ENCODE measurements around the gene TMEM126A. TPM values are rescaled to one million over a fixed set of nuclear protein-coding genes. Genes with fewer than 3 reads are reported as not detected.

The TMEM126A gene
- total and polyA plus RNA-seq, 7 donors, result 32.4 to 107 (median 51.5) TPM

DNA sequence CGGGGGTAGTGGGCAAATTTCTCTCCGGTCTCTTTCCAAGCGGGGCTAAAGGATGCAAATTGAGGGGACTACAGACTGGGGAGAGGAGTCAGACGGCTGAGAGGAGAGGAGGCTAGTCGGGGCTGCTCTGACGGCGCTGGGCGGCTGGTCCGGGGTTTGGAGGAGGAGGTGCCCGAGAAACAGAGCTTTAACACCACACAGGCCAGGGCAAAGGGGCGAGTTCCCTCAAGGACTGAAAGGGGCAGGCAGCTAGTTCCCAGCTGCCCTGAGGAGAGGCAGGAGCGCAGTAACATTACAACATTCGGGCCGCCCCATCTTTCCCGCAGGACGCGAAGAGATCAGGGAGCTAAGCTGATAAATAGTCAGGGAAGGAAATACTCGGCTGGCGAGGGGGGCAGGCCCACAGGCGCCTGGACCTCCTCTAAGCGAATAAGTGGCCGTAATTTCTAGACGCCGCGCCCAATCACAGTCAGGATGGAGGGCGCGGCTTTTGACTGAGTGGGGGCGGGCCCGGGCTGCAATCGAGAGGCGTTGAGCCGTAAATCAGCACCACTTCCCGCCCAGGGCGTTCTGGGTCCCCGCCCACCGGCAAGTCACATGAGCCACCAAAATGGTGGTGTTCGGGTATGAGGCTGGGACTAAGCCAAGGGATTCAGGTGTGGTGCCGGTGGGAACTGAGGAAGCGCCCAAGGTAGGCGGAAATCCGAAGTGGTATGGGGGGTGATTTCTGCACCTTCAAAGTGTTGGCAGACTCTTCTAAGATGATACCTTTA is 19.6 kb upstream of the TMEM126A start, which contains the start of gene TMEM126B:
Gene TMEM126B, plus strand, starts transcription at position 596 of the 773 bp plus-strand sequence. Its CDS starts 15 bp downstream, at position 611.
- ATAC-seq (peak; percentile 97 to 99 (median 98)), DNase-seq (peak; percentile 98 to 99)
- Histone ChIP-seq H3K36me3 (ENCODE audit: insufficient read depth in 1 of 2, low read depth in 1 of 2) (peaks cover 0 to 24% of the 10 kb centered on the region in 2 donors), H3K27ac (peak within 1 kb of the TSS; percentile 86), H3K4me1 (peaks cover 28% of the 10 kb centered on the region), H3K4me3 (peak within 1 kb of the TSS; percentile 89), H3K9me3 (no peaks in the 10 kb centered on the region), H3K27me3 (ENCODE audit: insufficient read depth in 3 of 3, low read length in 2 of 3) (no peaks in the 10 kb centered on the region)
- TF ChIP-seq CTCF (IDR thresholded peaks at IDR 0.05), result no peak
- 0 to 1% (median 0%) methylated on average over 40 to 41 of the region's 41 CpGs for WGBS, 3 donors
- intact Hi-C loops (cut with DNase I), result loop anchor here (1.0 to 5.0 kb wide), 2 partner anchors 34 to 36 kb away; no protein-coding TSS in a partner anchor

GRCh38 chr11:85628771-85629341 is 18.9 kb upstream of the TMEM126A start:
- H3K27me3 ChIP-seq (ENCODE audit: insufficient read depth in 3 of 3, low read length in 2 of 3), result no peaks in the 10 kb centered on the region
- ATAC-seq (peak in 3 of 4 donors; percentile 5 to 22 (median 10)), DNase-seq (no peak)
- intact Hi-C loops (cut with DNase I), result loop anchor here (1.0 to 5.0 kb wide), 2 partner anchors 33 to 35 kb away; no protein-coding TSS in a partner anchor
- peaks cover 28% of the 10 kb centered on the region for H3K4me1 ChIP-seq
- peaks cover 0 to 24% of the 10 kb centered on the region in 2 donors for H3K36me3 ChIP-seq (ENCODE audit: insufficient read depth in 1 of 2, low read depth in 1 of 2)
- 0 to 2% (median 2%) methylated on average over 13 of the region's 13 CpGs for WGBS, 3 donors
- H3K4me3 ChIP-seq, result peak overlapping the region; percentile 89
- no peaks in the 10 kb centered on the region for H3K9me3 ChIP-seq
- peak overlapping the region; percentile 86 for H3K27ac ChIP-seq
- no peak for TF ChIP-seq CTCF (IDR thresholded peaks at IDR 0.05)

DNA sequence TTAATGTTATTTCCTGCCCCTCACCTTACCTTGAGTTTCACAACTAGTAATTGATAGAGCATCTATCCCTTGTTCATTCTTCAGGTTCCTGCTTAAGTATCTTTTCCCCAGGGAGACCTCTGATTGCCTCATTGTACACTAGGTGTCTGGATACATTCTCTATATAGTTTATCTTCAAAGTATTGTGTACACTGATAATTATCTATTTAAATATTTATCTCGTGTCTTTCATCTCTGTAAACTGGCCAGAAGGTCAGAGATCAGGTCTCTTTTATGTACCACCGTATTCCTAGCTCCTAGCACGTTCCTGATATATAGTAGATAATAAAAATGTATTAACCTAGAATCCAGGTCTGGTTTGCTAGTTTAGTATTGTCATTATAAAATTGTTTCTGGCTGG is 13.0 kb upstream of the TMEM126A start:
- no peaks in the 10 kb centered on the region for H3K27me3 ChIP-seq (ENCODE audit: insufficient read depth in 3 of 3, low read length in 2 of 3)
- H3K4me3 ChIP-seq, result no peak overlapping the region
- H3K4me1 ChIP-seq, result peaks cover 6% of the 10 kb centered on the region
- no peaks in the 10 kb centered on the region for H3K9me3 ChIP-seq
- intact Hi-C loops (cut with DNase I), result no loop called here
- DNase-seq (no peak), ATAC-seq (no peak)
- WGBS, 3 donors, result 57 to 88% (median 80%) methylated on average over 3 of the region's 3 CpGs
- no peak overlapping the region for H3K27ac ChIP-seq
- TF ChIP-seq CTCF (IDR thresholded peaks at IDR 0.05), result no peak
- peaks cover 3 to 72% of the 10 kb centered on the region in 2 donors for H3K36me3 ChIP-seq (ENCODE audit: insufficient read depth in 1 of 2, low read depth in 1 of 2)

- peaks cover 0 to 5% of the 10 kb centered on the region in 2 donors for H3K36me3 ChIP-seq (ENCODE audit: insufficient read depth in 1 of 2, low read depth in 1 of 2)
- no peak for TF ChIP-seq CTCF (IDR thresholded peaks at IDR 0.05)
- intact Hi-C loops (cut with DNase I), result loop anchor here in 1 of 2 donors (10.0 kb wide), 1 partner anchor 48 kb away; no protein-coding TSS in a partner anchor
- H3K27ac ChIP-seq, result no peak overlapping the region
- no peaks in the 10 kb centered on the region for H3K27me3 ChIP-seq (ENCODE audit: insufficient read depth in 3 of 3, low read length in 2 of 3)
- ATAC-seq (no peak), DNase-seq (no peak)
- H3K4me1 ChIP-seq, result peaks cover 17% of the 10 kb centered on the region
- WGBS, 3 donors, result 18 to 25% (median 22%) methylated on average over 2 of the region's 2 CpGs
- no peak overlapping the region for H3K4me3 ChIP-seq
- no peaks in the 10 kb centered on the region for H3K9me3 ChIP-seq
Measured at GRCh38 chr11:85643191-85643614, 4.6 kb upstream of the TMEM126A start.

All from psoas muscle (tissue), 8 donors.